Breast epithelium (tissue), 4 donors: Measurements from ENCODE around the gene BMPER. TPM values are rescaled to one million over a fixed set of nuclear protein-coding genes. Genes with fewer than 3 reads are reported as not detected.

Source experiments
- DNase-seq, 2 donors: peaks; one replicate each; pipeline ENCODE4 v3.0.0-alpha.2; 2019; ENCODE audit warnings: low spot score in 2 of 2
- H3K27ac ChIP-seq, 2 donors: fragments of 200-600 bp; sonication (generic) in 1 of 2; one replicate each; pipeline ENCODE4 v1.5.1; 2016 to 2019; ENCODE audit warnings: mild to moderate bottlenecking in 1 of 2
- H3K27me3 ChIP-seq, 2 donors: fragments of 200-600 bp; sonication (generic) in 1 of 2; one replicate each; pipeline versions ENCODE4 v1.5.1 to v1.6.0; 2017 to 2019; ENCODE audit warnings: control low read depth in 1 of 2, mild to moderate bottlenecking in 1 of 2
- H3K36me3 ChIP-seq: fragments of 200-600 bp; one replicate; pipeline ENCODE4 v1.5.1; 2019
- H3K4me1 ChIP-seq, 2 donors: fragments of 200-600 bp; sonication (generic); one replicate each; pipeline ENCODE4 v1.5.1; 2016 to 2019; ENCODE audit warnings: control low read depth in 1 of 2
- H3K4me3 ChIP-seq, 3 donors: fragments of 200-600 bp; sonication (generic); 1 replicate in 2 of 3; 2 replicates in 1 of 3; pipeline ENCODE4 v1.5.1; 2016 to 2019; ENCODE audit warnings: mild to moderate bottlenecking in 3 of 3, moderate library complexity in 2 of 3
- H3K9me3 ChIP-seq, 2 donors: fragments of 200-600 bp; sonication (generic) in 1 of 2; one replicate each; pipeline ENCODE4 v1.5.1; 2016 to 2019; ENCODE audit warnings: control low read depth in 1 of 2
- POLR2A ChIP-seq: fragments of 450-650 bp; IDR thresholded peaks from one replicate; pipeline ENCODE4 v1.6.1; 2016; ENCODE audit warnings: antibody characterized with exemption, mild to moderate bottlenecking, moderate library complexity
- POLR2AphosphoS5 ChIP-seq, 3 donors: sonication (generic); formaldehyde crosslinking; IDR thresholded peaks; one replicate each; pipeline ENCODE4 v1.6.1; 2017; ENCODE audit warnings: antibody characterized with exemption in 3 of 3
- intact Hi-C: fragments of 100-400 bp; cut with DNase I; formaldehyde crosslinking; loops from one replicate; pipeline ENCODE4 v1.15.1; 2023; ENCODE audit warnings: low total_unique reads
- total RNA-seq, 3 donors: library from RNA; depleted of rRNA; stranded (reverse); fragments of >200 nt; gene quantifications; one replicate each; pipeline ENCODE4 v1.1.0, GENCODE V29; 2016
- TF ChIP-seq, protein P1 (sequence below), 3 donors: fragments of 450-650 bp; IDR thresholded peaks; one replicate each; pipeline ENCODE4 v1.5.1; 2016 to 2017; ENCODE audit warnings: antibody characterized with exemption in 3 of 3, mild to moderate bottlenecking in 3 of 3, moderate library complexity in 3 of 3

Gene BMPER
- total RNA-seq, 3 donors from 2014 or later: 1.6 to 6.9 (median 2.0) TPM

DNA sequence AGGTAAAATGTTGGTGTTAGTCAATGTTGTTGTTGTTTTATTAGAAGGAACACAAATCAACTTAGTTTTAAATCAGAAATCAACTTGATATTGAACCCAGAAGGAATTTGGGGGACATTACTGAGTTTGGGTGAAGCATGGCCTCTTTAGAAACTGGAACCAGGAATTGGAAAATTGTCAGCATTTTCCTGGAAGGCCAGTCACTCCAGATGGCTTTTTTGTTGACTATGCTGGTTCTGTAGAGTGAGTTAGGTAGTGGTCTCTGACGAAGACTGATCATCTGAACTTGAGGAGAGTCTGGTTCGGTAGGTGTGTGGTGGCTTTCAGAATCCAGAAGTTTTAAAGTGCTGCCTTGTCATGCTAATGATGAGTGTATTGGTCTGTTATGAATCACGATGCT, 111.5 kb downstream of the BMPER start:
- intact Hi-C loops: no loop called here
- no peak for DNase-seq
- Histone ChIP-seq H3K4me1 (no peaks in the 10 kb centered on the region), H3K4me3 (no peak overlapping the region), H3K27ac (no peak overlapping the region), H3K36me3 (no peaks in the 10 kb centered on the region), H3K9me3 (no peaks in the 10 kb centered on the region), H3K27me3 (no peaks in the 10 kb centered on the region)
- TF ChIP-seq POLR2AphosphoS5 (IDR thresholded peaks at IDR 0.05) (no peak), POLR2A (no peak)
- TF ChIP-seq, protein P1, sequence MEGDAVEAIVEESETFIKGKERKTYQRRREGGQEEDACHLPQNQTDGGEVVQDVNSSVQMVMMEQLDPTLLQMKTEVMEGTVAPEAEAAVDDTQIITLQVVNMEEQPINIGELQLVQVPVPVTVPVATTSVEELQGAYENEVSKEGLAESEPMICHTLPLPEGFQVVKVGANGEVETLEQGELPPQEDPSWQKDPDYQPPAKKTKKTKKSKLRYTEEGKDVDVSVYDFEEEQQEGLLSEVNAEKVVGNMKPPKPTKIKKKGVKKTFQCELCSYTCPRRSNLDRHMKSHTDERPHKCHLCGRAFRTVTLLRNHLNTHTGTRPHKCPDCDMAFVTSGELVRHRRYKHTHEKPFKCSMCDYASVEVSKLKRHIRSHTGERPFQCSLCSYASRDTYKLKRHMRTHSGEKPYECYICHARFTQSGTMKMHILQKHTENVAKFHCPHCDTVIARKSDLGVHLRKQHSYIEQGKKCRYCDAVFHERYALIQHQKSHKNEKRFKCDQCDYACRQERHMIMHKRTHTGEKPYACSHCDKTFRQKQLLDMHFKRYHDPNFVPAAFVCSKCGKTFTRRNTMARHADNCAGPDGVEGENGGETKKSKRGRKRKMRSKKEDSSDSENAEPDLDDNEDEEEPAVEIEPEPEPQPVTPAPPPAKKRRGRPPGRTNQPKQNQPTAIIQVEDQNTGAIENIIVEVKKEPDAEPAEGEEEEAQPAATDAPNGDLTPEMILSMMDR (IDR thresholded peaks at IDR 0.05): no peak

DNA sequence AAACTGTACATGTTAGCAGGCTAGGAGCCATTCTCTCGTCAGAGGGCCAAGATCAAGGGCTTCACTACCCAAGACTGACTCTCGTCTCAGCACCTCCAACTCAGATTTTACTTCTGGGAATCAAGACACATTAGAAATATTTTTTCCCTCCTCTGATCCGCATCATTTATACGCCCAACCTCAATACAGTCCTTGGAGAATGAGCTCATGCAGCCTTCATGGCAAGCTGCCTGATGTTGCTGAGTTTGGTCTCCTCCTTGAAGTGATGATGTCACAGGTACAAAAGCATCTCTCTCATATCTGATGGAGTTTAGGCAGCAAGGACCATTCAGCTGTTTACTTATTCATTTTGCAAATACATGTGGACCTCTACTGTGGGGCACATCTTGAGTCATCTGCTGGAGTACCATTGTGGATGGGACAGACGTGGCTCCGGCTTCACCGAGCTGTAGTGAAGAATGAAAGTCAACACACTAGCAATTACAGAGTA, 114.0 kb downstream of the BMPER start:
- H3K36me3 ChIP-seq: no peaks in the 10 kb centered on the region
- H3K4me1 ChIP-seq: no peaks in the 10 kb centered on the region
- no peak for DNase-seq
- intact Hi-C loops: no loop called here
- no peak overlapping the region for H3K27ac ChIP-seq
- no peak overlapping the region for H3K4me3 ChIP-seq
- no peaks in the 10 kb centered on the region for H3K27me3 ChIP-seq
- TF ChIP-seq POLR2AphosphoS5 (IDR thresholded peaks at IDR 0.05) (no peak), POLR2A (no peak)
- TF ChIP-seq, protein P1 (IDR thresholded peaks at IDR 0.05): no peak
- H3K9me3 ChIP-seq: no peaks in the 10 kb centered on the region

DNA sequence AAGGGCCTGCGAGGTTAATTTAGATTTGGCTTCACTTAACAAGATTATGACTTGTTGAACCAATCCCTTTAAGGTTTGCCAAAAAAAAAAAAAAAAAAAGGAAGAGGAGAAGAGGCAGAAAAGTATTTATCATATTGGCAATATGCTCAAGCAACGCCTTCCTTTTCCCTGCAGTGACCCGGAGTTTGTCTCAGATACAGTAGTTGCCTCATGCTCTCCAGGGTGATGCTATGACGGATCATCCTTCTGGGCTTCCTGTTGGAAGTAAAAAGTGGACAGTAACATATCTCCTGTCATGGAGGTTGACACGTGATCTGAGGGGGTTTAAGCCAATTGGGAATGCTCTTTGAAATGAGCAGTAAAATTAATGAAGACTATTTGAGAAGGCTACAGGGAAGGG, 117.3 kb downstream of the BMPER start:
- DNase-seq: no peak
- Histone ChIP-seq H3K27me3 (no peaks in the 10 kb centered on the region), H3K9me3 (no peaks in the 10 kb centered on the region), H3K4me3 (no peak overlapping the region), H3K4me1 (no peaks in the 10 kb centered on the region), H3K27ac (no peak overlapping the region), H3K36me3 (no peaks in the 10 kb centered on the region)
- TF ChIP-seq POLR2AphosphoS5 (IDR thresholded peaks at IDR 0.05) (no peak), POLR2A (no peak)
- TF ChIP-seq, protein P1 (IDR thresholded peaks at IDR 0.05): no peak
- intact Hi-C loops: loop anchor here (2.0 kb wide), 1 partner anchor 20 kb away; no protein-coding TSS in a partner anchor

DNA sequence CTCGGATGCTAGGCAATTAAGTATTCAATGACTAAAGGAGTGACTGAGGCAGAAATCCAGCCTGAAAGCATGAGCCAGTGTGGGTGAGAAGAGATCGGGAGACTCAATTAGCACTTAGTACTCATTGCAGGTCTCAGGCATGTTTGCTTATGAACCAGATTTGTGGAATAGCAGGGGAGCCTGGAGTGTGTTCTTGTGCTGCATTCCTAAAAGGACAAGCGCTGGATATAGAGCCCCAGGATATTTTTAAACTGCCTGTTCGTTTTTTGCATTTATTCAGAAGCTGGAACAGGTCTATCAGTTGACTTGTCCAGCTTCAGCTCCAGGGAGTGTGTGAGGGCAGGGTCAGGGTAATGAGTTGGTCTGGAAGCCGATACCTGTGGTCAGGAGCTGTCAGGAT, 120.3 kb downstream of the BMPER start:
- H3K4me3 ChIP-seq: no peak overlapping the region
- TF ChIP-seq, protein P1 (IDR thresholded peaks at IDR 0.05): no peak
- TF ChIP-seq POLR2AphosphoS5 (IDR thresholded peaks at IDR 0.05) (no peak), POLR2A (no peak)
- no peaks in the 10 kb centered on the region for H3K36me3 ChIP-seq
- no peaks in the 10 kb centered on the region for H3K4me1 ChIP-seq
- DNase-seq: no peak
- no peaks in the 10 kb centered on the region for H3K9me3 ChIP-seq
- no peak overlapping the region for H3K27ac ChIP-seq
- no peaks in the 10 kb centered on the region for H3K27me3 ChIP-seq
- intact Hi-C loops: no loop called here

DNA sequence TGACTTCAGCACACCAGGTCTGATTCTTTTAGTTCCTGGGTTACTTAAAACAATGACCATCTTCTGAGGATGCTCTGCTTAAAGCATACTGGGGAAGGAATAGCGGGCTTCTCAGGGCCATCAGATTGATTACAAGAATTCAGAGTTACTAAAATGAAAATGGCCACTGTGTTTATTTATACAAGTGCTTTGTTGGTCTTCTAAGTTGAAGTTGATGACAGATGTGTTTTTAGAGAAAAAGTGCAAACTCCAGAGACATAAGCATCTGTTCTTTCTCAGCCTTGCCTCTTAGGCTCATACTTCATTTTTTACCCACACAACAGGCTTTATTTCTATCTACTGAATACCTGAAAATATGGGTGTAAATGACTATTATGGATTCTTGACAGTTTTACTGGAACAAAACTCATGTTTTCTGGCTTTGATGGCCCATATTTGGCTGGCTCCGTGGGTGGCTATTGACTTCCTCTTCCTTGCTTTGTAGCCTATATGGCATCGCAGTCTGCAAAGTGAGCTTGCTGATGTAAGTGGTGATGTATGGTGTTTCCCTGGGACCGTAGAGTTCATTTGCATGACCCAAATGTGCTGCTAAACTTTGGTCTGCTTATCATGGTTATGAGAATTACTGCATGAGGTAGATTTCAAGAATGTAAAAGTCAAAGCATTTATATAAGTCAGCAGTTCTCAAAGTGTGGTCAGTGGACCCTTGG, 121.3 kb downstream of the BMPER start:
- no peaks in the 10 kb centered on the region for H3K9me3 ChIP-seq
- DNase-seq: no peak
- intact Hi-C loops: no loop called here
- H3K27me3 ChIP-seq: no peaks in the 10 kb centered on the region
- no peak overlapping the region for H3K27ac ChIP-seq
- TF ChIP-seq POLR2AphosphoS5 (IDR thresholded peaks at IDR 0.05) (no peak), POLR2A (no peak)
- TF ChIP-seq, protein P1 (IDR thresholded peaks at IDR 0.05): no peak
- no peaks in the 10 kb centered on the region for H3K4me1 ChIP-seq
- H3K36me3 ChIP-seq: no peaks in the 10 kb centered on the region
- no peak overlapping the region for H3K4me3 ChIP-seq
